SK-N-MC (cell line): ENCODE measurements around the gene INSRR.

Source experiments
- EZH2 ChIP-seq: fragments of 200-600 bp; sonication (generic); IDR thresholded peaks from one replicate; pipeline ENCODE4 v1.6.1; 2017; ENCODE audit warnings: antibody characterized with exemption
- FOXP2 ChIP-seq: optimal IDR thresholded peaks from 2 replicates; pipeline ENCODE3; 2011; ENCODE audit warnings: mild to moderate bottlenecking, moderate library complexity; ENCODE audit not compliant: insufficient read depth; ENCODE audit errors: extremely low read length, control extremely low read depth
- POLR2AphosphoS5 ChIP-seq: IDR thresholded peaks from 2 replicates; pipeline ENCODE4 v1.6.1; 2012; ENCODE audit warnings: mild to moderate bottlenecking, low read depth, low read length, borderline replicate concordance

- no peak for TF ChIP-seq POLR2AphosphoS5
- no peak for TF ChIP-seq EZH2
- no peak for TF ChIP-seq FOXP2
These were observed 64.2 kb downstream of the INSRR start for GRCh38 chr1:156794506-156795373.
